ENCODE results near the gene RNASEL.

DNA sequence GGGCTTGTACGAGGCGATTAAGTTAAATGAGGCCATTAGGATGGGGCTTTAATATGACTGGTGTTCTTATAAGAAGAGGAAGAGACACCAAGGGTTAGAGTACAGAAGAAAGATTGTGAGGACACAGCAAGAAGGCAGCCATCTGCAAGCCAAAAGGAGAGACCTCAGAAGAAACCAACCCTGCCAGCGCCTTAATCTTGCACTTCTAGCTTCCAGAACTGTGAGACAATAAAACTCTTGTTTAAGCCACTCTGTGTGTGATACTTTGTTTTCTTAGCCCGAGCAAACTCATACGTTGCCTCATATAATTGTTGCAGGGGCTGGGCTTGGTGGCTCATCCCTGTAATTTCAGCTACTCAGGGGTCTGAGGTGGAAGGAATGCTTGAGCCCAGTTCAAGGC, 48.7 kb upstream of the RNASEL start:
- TF ChIP-seq, protein P1, sequence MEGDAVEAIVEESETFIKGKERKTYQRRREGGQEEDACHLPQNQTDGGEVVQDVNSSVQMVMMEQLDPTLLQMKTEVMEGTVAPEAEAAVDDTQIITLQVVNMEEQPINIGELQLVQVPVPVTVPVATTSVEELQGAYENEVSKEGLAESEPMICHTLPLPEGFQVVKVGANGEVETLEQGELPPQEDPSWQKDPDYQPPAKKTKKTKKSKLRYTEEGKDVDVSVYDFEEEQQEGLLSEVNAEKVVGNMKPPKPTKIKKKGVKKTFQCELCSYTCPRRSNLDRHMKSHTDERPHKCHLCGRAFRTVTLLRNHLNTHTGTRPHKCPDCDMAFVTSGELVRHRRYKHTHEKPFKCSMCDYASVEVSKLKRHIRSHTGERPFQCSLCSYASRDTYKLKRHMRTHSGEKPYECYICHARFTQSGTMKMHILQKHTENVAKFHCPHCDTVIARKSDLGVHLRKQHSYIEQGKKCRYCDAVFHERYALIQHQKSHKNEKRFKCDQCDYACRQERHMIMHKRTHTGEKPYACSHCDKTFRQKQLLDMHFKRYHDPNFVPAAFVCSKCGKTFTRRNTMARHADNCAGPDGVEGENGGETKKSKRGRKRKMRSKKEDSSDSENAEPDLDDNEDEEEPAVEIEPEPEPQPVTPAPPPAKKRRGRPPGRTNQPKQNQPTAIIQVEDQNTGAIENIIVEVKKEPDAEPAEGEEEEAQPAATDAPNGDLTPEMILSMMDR (IDR thresholded peaks at IDR 0.05) = no peak
- TF ChIP-seq CHD4 (IDR thresholded peaks at IDR 0.05; ENCODE audit: borderline replicate concordance) (no peak), CEBPB (IDR thresholded peaks at IDR 0.05) (no peak), MYC (IDR thresholded peaks at IDR 0.05; ENCODE audit: borderline replicate concordance, low read length) (no peak), POLR2AphosphoS2 (conservative IDR thresholded peaks at IDR 0.05; ENCODE audit: low read length) (no peak)
